Nephron (organoid): ENCODE results near the gene ABHD16B.

ENCODE experiments used
- H3K27ac Mint-ChIP-seq, 3 experiments: 2 replicates each; pipeline ENCODE4 v1.8.0; 2020; ENCODE audit warnings: mixed read lengths in 3 of 3, mild to moderate bottlenecking in 2 of 3, moderate library complexity in 1 of 3
- H3K27me3 Mint-ChIP-seq: 2 replicates; pipeline ENCODE4 v1.8.0; 2021; ENCODE audit warnings: low read depth, mild to moderate bottlenecking, moderate library complexity, mixed read lengths
- H3K36me3 Mint-ChIP-seq: 2 replicates; pipeline ENCODE4 v1.8.0; 2020; ENCODE audit warnings: low read depth, mixed read lengths
- H3K4me1 Mint-ChIP-seq: 2 replicates; pipeline ENCODE4 v1.8.0; 2020; ENCODE audit warnings: mixed read lengths
- H3K4me3 Mint-ChIP-seq, 3 experiments: 2 replicates each; pipeline ENCODE4 v1.8.0; 2020; ENCODE audit warnings: mild to moderate bottlenecking in 3 of 3, mixed read lengths in 3 of 3, moderate library complexity in 2 of 3
- H3K9me3 Mint-ChIP-seq: 2 replicates; pipeline ENCODE4 v1.8.0; 2020; ENCODE audit warnings: mixed read lengths
- CTCF ChIP-seq, 3 experiments: fragments of 200-600 bp; sonication (generic); IDR thresholded peaks; one replicate each; pipeline ENCODE4 v1.5.0; 2021; ENCODE audit warnings: antibody characterized with exemption in 3 of 3; ENCODE audit not compliant: unreplicated experiment in 3 of 3

Gene ABHD16B

DNA sequence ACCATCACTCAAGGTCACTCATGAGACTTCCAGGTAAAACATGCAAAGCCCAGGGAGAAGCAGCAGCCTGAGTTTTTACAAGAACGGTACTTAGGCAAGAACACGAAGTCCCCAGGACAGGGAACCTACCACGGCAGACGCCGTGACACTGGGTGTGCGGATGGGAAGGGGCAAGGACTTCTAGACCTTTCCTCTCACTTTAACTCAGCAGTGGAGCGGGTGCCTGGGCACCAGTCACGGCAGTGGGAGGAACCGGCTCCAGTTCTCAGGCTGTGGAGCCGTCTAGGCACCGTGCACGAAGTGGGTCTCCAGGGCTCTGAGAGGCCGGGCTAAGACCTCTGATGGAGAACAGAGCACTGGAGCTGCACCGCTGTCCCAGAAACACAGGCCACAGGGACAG lies 32.8 kb upstream of the ABHD16B start:
- TF ChIP-seq CTCF (IDR thresholded peaks at IDR 0.05; ENCODE audit: unreplicated experiment in 3 of 3), result no peak
- Mint-ChIP-seq H3K27ac (peak overlapping the region; percentile 64 to 96 (median 95)), H3K4me3 (peak overlapping the region; percentile 91 to 96 (median 95)), H3K27me3 (peaks cover 17% of the 10 kb centered on the region), H3K4me1 (peaks cover 41% of the 10 kb centered on the region), H3K9me3 (no peaks in the 10 kb centered on the region), H3K36me3 (peaks cover 13% of the 10 kb centered on the region)

DNA sequence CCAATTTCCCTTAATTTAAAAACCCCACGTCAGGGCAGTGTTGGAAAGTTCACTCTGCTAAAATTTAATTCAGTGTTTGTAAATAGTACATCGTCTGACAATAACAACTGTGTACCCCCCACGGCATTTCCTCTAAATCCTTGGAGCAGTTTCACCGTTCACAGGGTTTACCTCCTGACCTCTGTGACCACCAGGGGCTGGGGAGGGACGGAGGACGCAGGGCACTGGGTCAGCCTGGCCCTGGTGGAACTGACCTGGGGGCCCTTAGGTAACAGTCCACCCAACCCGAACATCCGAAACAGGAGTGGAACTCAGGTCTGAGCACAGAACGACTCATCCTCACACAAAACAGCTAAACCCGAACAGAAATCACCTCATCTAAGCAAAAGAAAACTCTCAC lies 32.3 kb upstream of the ABHD16B start:
- Mint-ChIP-seq H3K9me3 (no peaks in the 10 kb centered on the region), H3K4me1 (peaks cover 41% of the 10 kb centered on the region), H3K27ac (peak overlapping the region; percentile 90 to 96 (median 95)), H3K4me3 (peak overlapping the region; percentile 91 to 96 (median 95)), H3K36me3 (peaks cover 8% of the 10 kb centered on the region), H3K27me3 (peaks cover 14% of the 10 kb centered on the region)
- TF ChIP-seq CTCF (IDR thresholded peaks at IDR 0.05; ENCODE audit: unreplicated experiment in 3 of 3), result no peak

DNA sequence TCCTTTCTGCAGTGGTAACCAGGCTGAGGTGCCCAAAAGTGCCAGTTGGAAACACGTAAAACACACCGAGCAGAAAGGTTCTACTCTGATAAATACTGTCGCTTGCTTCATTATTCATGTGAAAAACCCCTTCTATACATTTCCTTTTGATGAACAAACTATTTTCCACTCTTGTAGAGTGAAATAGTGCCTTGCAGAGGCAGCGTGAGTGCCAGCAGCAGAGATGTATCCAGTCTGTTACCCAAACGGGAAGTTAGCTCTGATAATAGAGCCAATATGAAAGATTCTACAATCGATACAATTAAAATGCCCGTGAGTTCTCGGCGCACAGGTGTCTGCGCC lies 31.7 kb upstream of the ABHD16B start:
- TF ChIP-seq CTCF (IDR thresholded peaks at IDR 0.05; ENCODE audit: unreplicated experiment in 3 of 3), result no peak
- no peaks in the 10 kb centered on the region for H3K9me3 Mint-ChIP-seq
- H3K27me3 Mint-ChIP-seq, result peaks cover 14% of the 10 kb centered on the region
- peak overlapping the region; percentile 90 to 96 (median 95) for H3K27ac Mint-ChIP-seq
- peaks cover 8% of the 10 kb centered on the region for H3K36me3 Mint-ChIP-seq
- H3K4me1 Mint-ChIP-seq, result peaks cover 42% of the 10 kb centered on the region
- H3K4me3 Mint-ChIP-seq, result peak overlapping the region; percentile 91 to 96 (median 95)

DNA sequence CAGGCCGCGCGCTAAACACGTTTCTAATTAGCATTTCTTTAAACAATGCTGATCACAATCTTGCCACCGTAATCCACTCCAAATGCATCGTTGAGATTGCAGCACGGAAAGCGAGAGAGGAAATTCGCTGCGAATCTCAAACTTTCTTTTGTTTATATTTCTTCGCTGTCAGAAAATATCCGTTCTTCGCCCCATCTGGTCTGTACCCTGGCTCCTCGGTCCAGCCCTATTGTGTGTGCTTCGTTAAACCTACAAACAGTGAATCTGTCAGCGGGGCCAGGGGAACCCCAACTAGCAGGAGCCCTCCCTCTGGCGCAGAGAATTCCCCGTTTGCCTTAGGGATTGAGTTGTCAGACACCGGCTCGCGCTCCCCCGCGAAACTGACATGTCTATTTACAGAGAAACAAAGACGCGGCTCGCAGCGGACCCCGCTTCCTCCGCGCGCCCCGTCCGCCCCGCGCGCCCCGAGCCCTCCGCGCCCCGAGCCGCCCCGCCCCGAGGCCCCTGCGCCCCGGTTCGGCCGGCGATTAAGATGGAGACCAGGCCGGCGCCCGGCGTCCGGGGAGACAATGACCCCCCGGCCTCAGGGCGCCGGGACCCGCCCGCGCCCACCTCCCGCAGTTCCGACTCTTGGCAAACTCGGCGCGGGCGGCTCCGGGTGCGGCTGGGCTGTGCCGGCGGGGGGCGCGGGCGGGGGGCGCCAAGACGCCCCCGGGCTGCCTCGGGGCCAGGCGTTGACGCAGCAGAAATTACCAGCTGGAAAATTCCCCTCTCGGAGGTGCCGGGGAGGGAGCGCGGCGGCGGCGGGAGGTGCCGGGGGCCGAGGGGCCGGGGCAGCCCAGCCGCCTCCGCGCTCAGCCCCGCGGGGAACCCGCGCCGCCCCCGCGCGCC lies 31.1 kb upstream of the ABHD16B start:
- peak overlapping the region; percentile 91 to 96 (median 95) for H3K4me3 Mint-ChIP-seq
- peaks cover 14% of the 10 kb centered on the region for H3K27me3 Mint-ChIP-seq
- H3K27ac Mint-ChIP-seq, result peak overlapping the region; percentile 90 to 96 (median 95)
- peaks cover 47% of the 10 kb centered on the region for H3K4me1 Mint-ChIP-seq
- TF ChIP-seq CTCF (IDR thresholded peaks at IDR 0.05; ENCODE audit: unreplicated experiment in 3 of 3), result no peak
- no peaks in the 10 kb centered on the region for H3K9me3 Mint-ChIP-seq
- peaks cover 8% of the 10 kb centered on the region for H3K36me3 Mint-ChIP-seq

GRCh38 chr20:63830841-63831588 lies 30.3 kb upstream of the ABHD16B start, which contains the start of gene ZBTB46:
ZBTB46 (minus strand) TSS chr20:63831264; CDS start chr20:63790757, 40,507 bp downstream.
- peaks cover 2% of the 10 kb centered on the region for H3K36me3 Mint-ChIP-seq
- H3K4me1 Mint-ChIP-seq, result peaks cover 39% of the 10 kb centered on the region
- no peak for TF ChIP-seq CTCF (IDR thresholded peaks at IDR 0.05; ENCODE audit: unreplicated experiment in 3 of 3)
- peaks cover 12% of the 10 kb centered on the region for H3K27me3 Mint-ChIP-seq
- H3K4me3 Mint-ChIP-seq, result peak within 1 kb of the TSS; percentile 91 to 96 (median 95)
- no peaks in the 10 kb centered on the region for H3K9me3 Mint-ChIP-seq
- peak within 1 kb of the TSS; percentile 90 to 98 (median 96) for H3K27ac Mint-ChIP-seq
